ENCODE results near the gene NUAK1. TPM values are rescaled to one million over a fixed set of nuclear protein-coding genes. Genes with fewer than 3 reads are reported as not detected.
A peak's percentile ranks its signal among the peaks of the same experiment; 100 is the strongest.

NUAK1 gene
- total RNA-seq, 1 experiment from 2014 or later: 10.1 TPM

DNA sequence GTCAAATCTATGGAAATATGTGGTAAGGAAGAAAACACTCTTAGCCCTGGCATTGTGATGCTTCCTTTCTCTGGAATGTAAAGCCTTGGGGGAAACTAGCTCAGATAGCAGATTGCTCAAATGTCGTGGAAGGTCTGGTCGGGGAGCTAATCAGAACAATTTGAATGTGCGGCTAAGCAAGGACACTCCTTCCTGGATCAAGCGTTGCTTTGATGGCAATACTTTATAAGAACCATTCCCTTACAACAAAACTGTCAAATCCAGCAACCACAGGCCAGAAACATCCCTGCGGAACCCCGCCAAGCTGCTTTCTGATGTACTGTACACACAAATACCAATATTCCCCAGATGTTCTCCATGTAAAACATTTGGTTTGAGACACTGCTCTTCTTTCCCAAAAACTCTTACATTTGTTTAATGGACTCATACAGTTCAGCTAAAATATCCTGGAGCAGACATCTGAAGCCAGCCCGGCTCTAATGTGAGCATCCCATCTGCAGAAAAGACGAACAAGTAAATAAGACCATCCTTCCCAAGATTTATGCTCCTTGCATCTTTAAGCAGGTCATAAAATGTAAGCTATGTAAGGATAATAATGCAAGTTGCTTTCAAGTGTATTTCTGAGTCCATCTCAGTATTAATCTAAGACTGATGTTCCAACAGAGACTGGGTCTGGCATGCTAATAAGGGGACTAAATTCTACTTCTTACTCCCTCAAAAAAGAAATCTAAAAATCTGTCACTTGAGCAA lies 20.2 kb downstream of the NUAK1 start:
- no peaks in the 10 kb centered on the region for H3K23me2 ChIP-seq (ENCODE audit: insufficient read length, low read depth, low read length, poor library complexity, severe bottlenecking)
- Mint-ChIP-seq H3K27me3 (ENCODE audit: low read depth) (no peaks in the 10 kb centered on the region), H3K36me3 (ENCODE audit: insufficient read depth in 1 of 3, low read depth in 3 of 3) (no peaks in the 10 kb centered on the region), H3K4me1 (peaks cover 31 to 41% of the 10 kb centered on the region in 2 experiments), H3K9me3 (no peaks in the 10 kb centered on the region), H3K4me3 (no peak overlapping the region), H3K27ac (peak overlapping the region in 1 of 3 experiments; percentile 81; a peak in 1 of 7 replicates)
- WGBS (ENCODE audit: extremely low coverage, insufficient read length, low lambda C conversion rate): no CpG with 5 or more reads among the region's 8 CpGs
- H3K14ac ChIP-seq (ENCODE audit: insufficient read depth, low read length): no peak overlapping the region
- H3K23ac ChIP-seq (ENCODE audit: insufficient read length, low read depth, low read length): no peak overlapping the region
- H2BK12ac ChIP-seq (ENCODE audit: insufficient read length, low read depth, low read length): no peak overlapping the region
- H2AK5ac ChIP-seq (ENCODE audit: insufficient read length, low read length): no peak overlapping the region
- no peak overlapping the region for H3T11ph ChIP-seq (ENCODE audit: low read length)
- H4K91ac ChIP-seq (ENCODE audit: insufficient read length, low read depth, low read length): no peak overlapping the region
- H3K9me3 ChIP-seq (ENCODE audit: control insufficient read depth, low read depth, low read length): no peaks in the 10 kb centered on the region
- no peak overlapping the region for H2BK120ac ChIP-seq (ENCODE audit: low read depth, low read length, poor library complexity, severe bottlenecking)
- no peak overlapping the region for H4K8ac ChIP-seq (replicated peaks; ENCODE audit: insufficient read length, low read depth, low read length)
- no peak overlapping the region for H2BK20ac ChIP-seq (ENCODE audit: low read depth, low read length, poor library complexity, severe bottlenecking)
- peaks cover 14% of the 10 kb centered on the region; the same call in 1 of the 2 replicates for H3K4me1 ChIP-seq (ENCODE audit: insufficient read depth, low read length)
- H3K9ac ChIP-seq (ENCODE audit: extremely low read depth, insufficient read length, low read length): no peak overlapping the region
- TF ChIP-seq, protein P1, sequence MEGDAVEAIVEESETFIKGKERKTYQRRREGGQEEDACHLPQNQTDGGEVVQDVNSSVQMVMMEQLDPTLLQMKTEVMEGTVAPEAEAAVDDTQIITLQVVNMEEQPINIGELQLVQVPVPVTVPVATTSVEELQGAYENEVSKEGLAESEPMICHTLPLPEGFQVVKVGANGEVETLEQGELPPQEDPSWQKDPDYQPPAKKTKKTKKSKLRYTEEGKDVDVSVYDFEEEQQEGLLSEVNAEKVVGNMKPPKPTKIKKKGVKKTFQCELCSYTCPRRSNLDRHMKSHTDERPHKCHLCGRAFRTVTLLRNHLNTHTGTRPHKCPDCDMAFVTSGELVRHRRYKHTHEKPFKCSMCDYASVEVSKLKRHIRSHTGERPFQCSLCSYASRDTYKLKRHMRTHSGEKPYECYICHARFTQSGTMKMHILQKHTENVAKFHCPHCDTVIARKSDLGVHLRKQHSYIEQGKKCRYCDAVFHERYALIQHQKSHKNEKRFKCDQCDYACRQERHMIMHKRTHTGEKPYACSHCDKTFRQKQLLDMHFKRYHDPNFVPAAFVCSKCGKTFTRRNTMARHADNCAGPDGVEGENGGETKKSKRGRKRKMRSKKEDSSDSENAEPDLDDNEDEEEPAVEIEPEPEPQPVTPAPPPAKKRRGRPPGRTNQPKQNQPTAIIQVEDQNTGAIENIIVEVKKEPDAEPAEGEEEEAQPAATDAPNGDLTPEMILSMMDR (conservative IDR thresholded peaks at IDR 0.05): no peak
- H3K27ac ChIP-seq (ENCODE audit: insufficient read length, low read depth, low read length): no peak overlapping the region
- no peak overlapping the region for H3K56ac ChIP-seq (ENCODE audit: insufficient read length, low read depth, low read length)
- H2BK15ac ChIP-seq (ENCODE audit: low read depth, low read length): no peak overlapping the region
- H3K79me2 ChIP-seq (ENCODE audit: insufficient read depth, low read length): peaks cover 18% of the 10 kb centered on the region; the same call in 1 of the 2 replicates
- H3K4me2 ChIP-seq (ENCODE audit: insufficient read depth, insufficient read length, low read length): no peak overlapping the region
- no peak for DNase-seq
- no peaks in the 10 kb centered on the region for H4K20me1 ChIP-seq (ENCODE audit: control insufficient read depth, insufficient read depth, insufficient read length)
- no peak overlapping the region for H2AFZ ChIP-seq (ENCODE audit: low read length)
- no peaks in the 10 kb centered on the region for H3K27me3 ChIP-seq (ENCODE audit: insufficient read depth, low read length)
- no peak overlapping the region for H3K4ac ChIP-seq (ENCODE audit: low read depth, low read length)
- H3K79me1 ChIP-seq (ENCODE audit: insufficient read depth, low read depth, low read length, poor library complexity, severe bottlenecking): peaks cover 5% of the 10 kb centered on the region
- no peak overlapping the region for H4K5ac ChIP-seq (ENCODE audit: insufficient read length, low read depth, low read length)
- no peak overlapping the region for H2BK5ac ChIP-seq (ENCODE audit: insufficient read length, low read length)
- no peak overlapping the region for H3K18ac ChIP-seq (ENCODE audit: insufficient read length, low read depth, low read length)

Data from H9 (cell line).